Astrocyte of the spinal cord (primary cell): ENCODE measurements around the gene ITGA1.

Source experiments
- DNase-seq: peaks from one replicate; pipeline ENCODE4 v3.0.0; 2011; ENCODE audit warnings: low read depth, low spot score
- H3K4me3 ChIP-seq: 2 replicates; pipeline ENCODE4 v1.5.1; 2011; ENCODE audit warnings: low read depth, mild to moderate bottlenecking, low read length, moderate library complexity
- CTCF ChIP-seq: IDR thresholded peaks from 2 replicates; pipeline ENCODE4 v1.5.1; 2012; ENCODE audit warnings: low read depth, mild to moderate bottlenecking, low read length, inconsistent platforms
- in situ Hi-C: cut with HindIII; loops from 2 replicates; pipeline ENCODE4 v1.10.0; 2017; ENCODE audit warnings: low sequenced_read_pairs

The ITGA1 gene

GRCh38 chr5:52771343-52772039 is 16.2 kb upstream of the ITGA1 start:
- TF ChIP-seq CTCF = no peak
- in situ Hi-C loops = no loop called here
- no peak overlapping the region for H3K4me3 ChIP-seq
- DNase-seq = no peak

- TF ChIP-seq CTCF = no peak
- no peak overlapping the region for H3K4me3 ChIP-seq
- in situ Hi-C loops = no loop called here
- DNase-seq = no peak
Measured at GRCh38 chr5:52772668-52773067, 15.0 kb upstream of the ITGA1 start.

- no peak for DNase-seq
- in situ Hi-C loops = no loop called here
- TF ChIP-seq CTCF = no peak
- no peak overlapping the region for H3K4me3 ChIP-seq
Measured at GRCh38 chr5:52773342-52773741, 14.4 kb upstream of the ITGA1 start.

- no peak overlapping the region for H3K4me3 ChIP-seq
- no peak for TF ChIP-seq CTCF
- in situ Hi-C loops = no loop called here
- DNase-seq = no peak
Measured at GRCh38 chr5:52774005-52774410, 13.7 kb upstream of the ITGA1 start.

GRCh38 chr5:52776116-52776515 is 11.6 kb upstream of the ITGA1 start:
- no peak for TF ChIP-seq CTCF
- no peak overlapping the region for H3K4me3 ChIP-seq
- in situ Hi-C loops = no loop called here
- DNase-seq = no peak

GRCh38 chr5:52777186-52777585 is 10.5 kb upstream of the ITGA1 start:
- DNase-seq = no peak
- in situ Hi-C loops = no loop called here
- TF ChIP-seq CTCF = no peak
- H3K4me3 ChIP-seq = no peak overlapping the region
